ENCODE results near the gene MCUB.
A peak's percentile ranks its signal among the peaks of the same experiment; 100 is the strongest.
"Not testable (repeated sequence)": the region's sequence is repeated elsewhere in the genome, so short reads cannot be mapped to it uniquely, and the experiment has no call there.

Gene MCUB

DNA sequence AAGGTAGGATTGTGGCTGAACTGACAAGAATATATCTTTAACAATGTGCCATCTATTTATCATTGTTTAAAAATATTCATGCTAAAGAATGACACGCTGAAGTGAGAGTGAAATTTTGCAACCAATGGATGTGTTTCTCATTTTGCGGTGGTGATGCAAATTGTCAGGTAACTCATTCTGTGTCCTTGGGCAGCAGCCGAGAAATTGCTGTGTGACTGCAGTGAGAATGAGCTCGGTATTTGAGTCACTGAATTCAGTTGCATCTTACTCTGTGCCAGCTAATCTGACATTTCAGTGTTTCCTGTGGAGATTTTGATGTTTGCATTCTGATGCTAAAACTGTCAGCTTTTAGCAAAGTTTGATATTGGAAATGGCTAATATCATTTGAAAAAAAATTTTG, 28.1 kb downstream of the MCUB start:
- DNase-seq = peak; percentile 72

DNA sequence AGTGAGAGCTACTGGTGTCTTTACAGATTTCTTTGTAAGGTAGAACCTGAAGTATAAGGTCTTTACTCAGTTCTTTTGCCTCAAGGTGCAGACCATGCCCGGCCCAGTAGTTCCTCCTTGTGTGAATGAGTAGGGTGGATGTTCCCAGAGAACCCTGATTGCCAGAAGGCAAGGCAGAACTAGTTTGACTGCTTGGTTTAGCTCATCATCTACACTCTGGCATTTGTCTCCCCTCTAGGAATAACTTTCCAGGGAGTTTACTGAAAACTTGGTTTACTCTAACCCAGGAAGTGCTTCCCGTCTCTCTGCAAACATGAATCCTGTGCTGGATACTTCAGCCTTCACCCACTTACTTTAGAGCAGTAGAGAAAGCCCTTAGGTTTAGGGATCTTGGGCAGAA, 29.1 kb downstream of the MCUB start:
- no peak for DNase-seq

DNA sequence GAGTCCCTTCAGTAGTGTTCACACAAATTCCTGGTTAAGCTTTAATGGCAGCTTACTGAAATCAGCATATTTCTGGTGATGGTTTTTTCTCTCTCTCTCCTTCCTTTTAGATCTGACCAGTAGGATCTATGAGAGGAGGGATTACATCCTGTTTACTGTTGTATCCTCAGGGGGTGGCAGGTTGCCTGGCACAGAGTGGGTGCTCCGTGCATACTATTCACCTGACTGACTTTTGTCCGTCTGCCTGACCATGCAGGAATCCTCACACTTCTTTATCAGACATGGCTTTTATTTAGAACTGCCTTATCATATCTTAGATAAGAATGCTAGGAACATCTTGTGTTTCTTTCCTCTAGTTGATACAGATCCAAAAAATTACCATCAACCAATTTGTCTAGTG, 29.6 kb downstream of the MCUB start:
- DNase-seq = no peak

DNA sequence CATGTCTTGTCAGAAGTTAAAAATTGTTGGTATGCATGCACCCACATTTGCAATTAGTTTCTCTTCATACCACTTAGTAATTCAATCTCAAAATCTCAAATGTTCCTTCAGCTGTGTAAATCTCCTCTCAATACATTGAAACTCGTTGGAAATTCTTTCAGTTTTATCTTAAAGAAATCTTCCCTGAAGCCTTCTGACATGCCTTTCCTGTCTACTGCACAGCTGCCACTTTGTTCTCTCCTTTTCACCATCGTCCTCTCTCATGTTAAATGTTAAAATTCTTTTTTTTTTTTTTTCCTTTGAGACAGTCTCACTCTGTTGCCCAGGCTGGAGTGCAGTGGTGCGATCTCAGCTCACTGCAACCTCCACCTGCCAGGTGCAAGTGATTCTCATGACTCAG, 30.9 kb downstream of the MCUB start:
- no peak for DNase-seq

DNA sequence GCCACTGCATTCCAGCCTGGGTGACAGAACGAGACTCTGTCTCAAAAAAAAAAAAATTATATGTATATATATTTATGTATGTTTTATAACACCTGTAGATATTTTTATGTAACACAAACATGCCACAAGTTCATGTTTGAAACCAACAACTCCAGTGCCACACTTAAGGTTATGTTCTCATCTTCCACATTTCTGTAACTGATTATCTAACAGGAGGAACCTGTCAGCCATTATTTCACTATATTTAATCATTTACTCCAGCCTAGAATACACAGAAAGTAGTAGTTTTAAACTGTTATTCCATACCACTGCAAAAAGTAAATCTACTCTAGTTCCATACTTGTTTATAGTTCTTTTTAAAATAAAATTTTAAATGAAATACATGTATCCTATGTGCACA, 32.3 kb downstream of the MCUB start:
- no peak for DNase-seq

- not testable (repeated sequence) for DNase-seq
Observed at GRCh38 chr4:109595123-109595522, 35.1 kb downstream of the MCUB start.

GRCh38 chr4:109596420-109597085, 36.5 kb downstream of the MCUB start:
- not testable (repeated sequence) for DNase-seq

- DNase-seq = no peak
Observed at GRCh38 chr4:109599046-109599652, 39.1 kb downstream of the MCUB start.

DNA sequence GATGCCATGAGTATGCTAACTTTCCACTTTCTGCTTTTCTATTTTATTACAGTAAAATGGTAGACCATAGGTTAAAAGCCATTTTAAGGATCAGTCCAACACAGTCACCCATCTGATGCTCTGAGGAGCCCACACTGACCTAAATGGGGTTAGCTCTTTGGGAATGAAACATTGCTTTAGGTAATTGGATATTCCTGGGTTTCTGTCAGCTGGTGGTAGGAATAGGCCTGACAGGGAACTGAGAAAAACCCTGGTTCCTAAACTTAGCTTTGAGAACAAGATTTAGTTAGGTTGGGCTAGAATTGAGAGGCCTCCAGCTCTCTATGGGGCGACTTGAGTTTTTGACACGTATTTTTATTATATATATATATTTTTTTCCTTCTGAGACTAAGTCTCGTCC, 40.4 kb downstream of the MCUB start:
- DNase-seq = no peak

DNA sequence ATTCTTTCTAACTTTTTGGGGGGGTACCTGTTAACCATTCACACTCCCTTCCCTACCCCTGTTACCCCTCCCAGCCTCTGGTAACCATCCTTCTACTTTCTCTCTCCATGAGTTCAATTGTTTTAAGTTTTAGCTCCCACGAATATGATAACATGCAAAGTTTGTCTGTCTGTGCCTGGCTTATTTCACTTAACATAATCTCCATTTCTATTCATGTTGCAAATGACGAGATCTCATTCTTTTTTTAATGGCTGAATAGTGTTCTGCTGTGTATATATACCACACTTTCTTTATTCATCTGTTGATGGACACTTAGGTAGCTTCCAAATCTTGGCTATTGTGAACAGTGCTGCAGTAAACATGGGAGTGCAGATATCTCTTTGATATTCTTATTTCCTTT, 41.3 kb downstream of the MCUB start:
- no peak for DNase-seq

DNA sequence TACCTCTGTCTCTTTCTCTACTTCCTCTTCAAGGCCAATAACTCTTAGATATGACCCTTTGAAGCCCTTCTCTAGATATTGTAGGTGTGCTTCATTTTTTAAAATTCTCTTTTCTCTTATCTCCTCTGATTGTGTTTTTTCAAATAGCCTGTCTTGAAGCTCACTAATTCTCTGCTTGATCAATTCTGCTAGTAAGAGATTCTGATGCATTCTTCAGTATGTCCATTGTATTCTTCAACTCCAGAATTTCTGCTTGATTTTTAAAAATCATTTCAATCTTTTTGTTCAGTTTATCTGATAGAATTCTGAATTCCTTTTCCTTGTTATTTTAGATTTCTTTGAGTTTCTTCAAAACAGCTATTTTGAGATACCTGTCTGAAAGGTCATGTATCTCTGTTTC, 47.9 kb downstream of the MCUB start:
- DNase-seq = no peak

- DNase-seq = no peak
Observed at GRCh38 chr4:109608879-109609278, 48.8 kb downstream of the MCUB start.

GRCh38 chr4:109609431-109609830, 49.4 kb downstream of the MCUB start:
- no peak for DNase-seq

GRCh38 chr4:109610489-109610888, 50.4 kb downstream of the MCUB start:
- DNase-seq = no peak

DNA sequence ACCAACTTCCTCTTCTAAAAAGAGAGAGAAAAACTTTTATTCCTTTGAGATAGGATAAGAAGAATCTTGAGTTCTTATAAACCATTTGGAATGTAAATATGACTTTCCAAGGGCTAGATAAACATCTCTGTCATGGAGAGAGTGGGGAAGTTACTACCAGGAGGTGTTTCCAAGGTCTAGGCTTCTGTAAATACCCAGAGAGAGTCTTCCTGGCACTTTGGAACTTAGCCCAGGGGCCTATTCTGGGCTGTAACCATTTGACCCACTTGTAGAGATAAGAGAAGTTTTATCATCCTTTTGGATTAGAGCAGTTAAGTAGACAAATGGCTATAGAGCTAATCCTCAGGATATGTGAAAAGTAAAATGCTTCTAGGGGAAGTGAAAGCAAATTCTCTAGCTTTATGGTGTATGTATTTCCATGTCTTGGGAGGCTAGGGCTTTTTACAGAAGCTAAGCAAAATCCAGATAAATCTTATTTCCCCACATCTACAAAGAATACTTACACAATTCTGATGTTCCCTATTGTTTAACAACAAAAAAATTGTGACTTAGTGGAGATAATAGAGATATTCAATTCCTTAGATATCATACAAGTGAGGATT, 51.1 kb downstream of the MCUB start:
- no peak for DNase-seq

- DNase-seq = no peak
Observed at GRCh38 chr4:109614015-109614414, 54.0 kb downstream of the MCUB start.

DNA sequence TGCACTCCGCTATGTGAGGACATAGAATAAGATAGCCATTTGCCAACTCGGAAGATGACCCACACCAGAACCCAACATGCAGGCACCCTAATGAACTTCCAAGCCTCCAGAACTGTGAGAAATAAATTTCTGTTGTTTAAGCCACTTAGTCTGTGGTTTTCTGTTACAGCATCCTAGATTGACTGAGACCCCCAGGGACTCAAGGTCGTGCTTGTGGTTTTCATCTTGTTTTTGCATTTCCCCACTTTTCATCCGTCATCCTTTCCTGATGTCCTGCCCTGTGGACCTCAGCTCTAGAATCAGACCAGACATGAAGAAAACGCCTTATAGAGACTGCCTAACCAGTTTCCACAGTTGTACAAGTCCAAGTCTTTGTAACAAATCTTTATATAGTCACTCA, 54.4 kb downstream of the MCUB start:
- DNase-seq = no peak

DNA sequence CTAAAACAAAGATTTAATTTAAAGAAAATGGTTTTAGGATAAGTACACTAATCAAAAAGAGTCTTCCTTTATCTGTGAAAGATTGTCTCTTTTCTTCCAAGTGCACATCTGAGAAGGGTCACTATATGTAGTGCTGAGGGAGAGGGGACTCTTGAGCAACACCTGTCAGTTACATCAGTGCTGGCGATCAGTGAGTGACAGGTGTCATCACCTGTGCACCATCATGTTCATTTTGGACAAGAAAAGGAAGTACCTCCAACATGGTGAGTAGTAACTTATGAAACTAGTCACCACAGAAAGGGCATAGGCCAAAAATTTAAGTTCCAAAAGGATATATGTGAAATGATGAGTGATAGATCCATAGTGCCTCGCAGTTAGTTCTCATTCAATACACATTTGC, 55.7 kb downstream of the MCUB start:
- no peak for DNase-seq

DNA sequence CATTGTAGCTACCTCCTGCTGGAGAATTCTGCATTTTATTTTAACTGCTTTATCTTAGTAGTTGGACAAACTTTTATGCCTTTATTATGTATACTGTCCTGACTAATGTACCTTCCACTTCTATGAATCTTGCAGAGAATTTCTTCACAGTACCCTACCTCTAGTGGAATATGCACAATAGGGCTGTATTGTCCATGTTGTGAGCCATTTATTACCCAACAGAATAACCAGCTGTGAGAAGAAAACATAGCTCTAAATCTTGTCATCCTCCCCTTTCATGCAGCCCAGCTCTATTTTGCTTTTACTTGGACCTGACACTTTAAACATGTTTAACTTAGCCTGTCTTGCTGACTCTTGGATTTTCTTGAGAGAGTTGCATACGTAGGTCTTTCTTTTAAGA, 56.2 kb downstream of the MCUB start:
- DNase-seq = no peak

- no peak for DNase-seq
Observed at GRCh38 chr4:109622626-109623025, 62.6 kb downstream of the MCUB start.

DNA sequence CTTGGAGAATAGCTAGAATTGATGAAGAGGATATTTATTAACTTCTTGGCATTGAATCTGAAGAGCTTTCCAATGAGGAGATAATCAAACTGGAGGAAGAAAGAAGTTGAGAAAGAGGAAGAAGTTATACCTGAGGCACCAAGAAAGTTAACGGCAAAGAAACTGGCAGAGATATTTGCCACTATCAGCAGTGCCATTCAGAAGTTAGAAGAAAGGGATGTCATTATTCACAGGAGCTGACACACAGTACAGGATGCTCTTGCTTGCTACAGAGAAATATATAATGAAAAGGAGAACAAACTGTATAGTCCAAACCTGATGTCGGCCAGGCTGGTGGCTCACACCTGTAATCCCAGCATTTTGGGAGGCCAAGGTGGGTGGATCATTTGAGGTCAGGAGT, 64.5 kb downstream of the MCUB start:
- no peak for DNase-seq

DNA sequence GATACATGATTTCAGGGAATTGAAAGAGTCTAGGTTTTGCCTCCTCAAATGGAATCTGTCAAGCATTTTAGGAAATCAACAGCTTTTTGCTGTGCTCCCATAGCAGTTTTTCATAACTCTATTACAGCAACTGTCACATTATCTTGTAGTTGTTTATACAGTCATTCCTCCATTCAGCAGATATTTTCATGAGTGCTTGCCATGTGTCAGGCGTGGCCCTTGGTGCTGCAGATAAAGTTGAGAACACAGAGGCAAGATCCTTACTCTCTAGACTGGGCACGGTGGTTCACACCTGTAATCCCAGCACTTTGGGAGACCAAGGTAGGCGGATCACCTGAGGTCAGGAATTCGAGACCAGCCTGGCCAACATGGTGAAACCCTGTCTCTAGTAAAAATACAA, 67.3 kb downstream of the MCUB start:
- no peak for DNase-seq

DNA sequence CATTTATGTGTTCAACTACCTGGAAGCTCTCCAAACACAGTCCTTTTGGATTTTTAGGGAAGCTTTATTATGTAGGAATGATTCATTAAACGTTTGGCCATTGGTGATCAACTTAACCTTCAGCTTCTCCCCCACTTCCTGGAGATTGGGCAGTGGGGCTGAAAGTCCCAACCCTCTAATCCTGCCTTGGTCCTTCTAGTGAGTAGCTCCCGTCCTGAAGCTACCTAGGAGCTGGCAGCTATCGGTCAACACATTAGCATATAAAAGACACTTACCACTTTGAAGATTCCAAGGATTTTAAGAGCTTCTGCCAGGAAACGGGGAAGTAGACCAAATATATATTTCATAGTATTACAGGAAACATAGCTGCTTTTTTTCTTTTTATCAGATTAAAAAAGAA, 69.7 kb downstream of the MCUB start:
- no peak for DNase-seq

- DNase-seq = no peak
Observed at GRCh38 chr4:109631532-109632108, 71.6 kb downstream of the MCUB start.
